ENCODE measurements around the gene TRAF2.

- no peak for TF ChIP-seq CTCF (IDR thresholded peaks at IDR 0.05; ENCODE audit: control extremely low read depth in 1 of 3, insufficient read depth in 1 of 3, low read depth in 1 of 3, low read length in 3 of 3)
- no peak for TF ChIP-seq EZH2 (IDR thresholded peaks at IDR 0.05; ENCODE audit: low read depth, low read length, severe bottlenecking)
- TF ChIP-seq SP2 (IDR thresholded peaks at IDR 0.05; ENCODE audit: low read length): no peak
- TF ChIP-seq, protein P1, sequence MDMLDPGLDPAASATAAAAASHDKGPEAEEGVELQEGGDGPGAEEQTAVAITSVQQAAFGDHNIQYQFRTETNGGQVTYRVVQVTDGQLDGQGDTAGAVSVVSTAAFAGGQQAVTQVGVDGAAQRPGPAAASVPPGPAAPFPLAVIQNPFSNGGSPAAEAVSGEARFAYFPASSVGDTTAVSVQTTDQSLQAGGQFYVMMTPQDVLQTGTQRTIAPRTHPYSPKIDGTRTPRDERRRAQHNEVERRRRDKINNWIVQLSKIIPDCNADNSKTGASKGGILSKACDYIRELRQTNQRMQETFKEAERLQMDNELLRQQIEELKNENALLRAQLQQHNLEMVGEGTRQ (IDR thresholded peaks at IDR 0.05; ENCODE audit: low read length): no peak
- TF ChIP-seq POLR2AphosphoS5 (IDR thresholded peaks at IDR 0.05; ENCODE audit: low read depth, low read length): no peak
- TF ChIP-seq JUN (IDR thresholded peaks at IDR 0.05; ENCODE audit: low read depth, low read length): no peak
- no peak for TF ChIP-seq POLR2A (IDR thresholded peaks at IDR 0.05; ENCODE audit: control extremely low read depth in 1 of 2, low read depth in 2 of 2, low read length in 2 of 2)
Measured at GRCh38 chr9:136930014-136930413, 43.7 kb downstream of the TRAF2 start.

Measured in H1 (cell line).